Brain microvascular endothelial cell (primary cell): ENCODE data around the gene AXIN1.
"Not testable (repeated sequence)": the region's sequence is repeated elsewhere in the genome, so short reads cannot be mapped to it uniquely, and the experiment has no call there.

ENCODE experiments used
- DNase-seq: peaks from one replicate; pipeline ENCODE4 v3.0.0-alpha.2; 2020
- H3K27ac ChIP-seq: fragments of 250-450 bp; sonication (Bioruptor Pico); 2 replicates; pipeline ENCODE4 v1.5.1; 2020; ENCODE audit warnings: mild to moderate bottlenecking, moderate library complexity
- H3K27me3 ChIP-seq: fragments of 250-450 bp; sonication (Bioruptor Pico); replicated peaks from 2 replicates; pipeline ENCODE4 v1.5.1; 2020; ENCODE audit warnings: mild to moderate bottlenecking
- H3K36me3 ChIP-seq: fragments of 250-450 bp; sonication (Bioruptor Pico); replicated peaks from 2 replicates; pipeline ENCODE4 v1.5.1; 2020; ENCODE audit warnings: mild to moderate bottlenecking
- H3K4me3 ChIP-seq: 2 replicates; pipeline ENCODE4 v1.5.1; 2011; ENCODE audit warnings: low read depth, mild to moderate bottlenecking, control low read depth, low read length, moderate library complexity
- in situ Hi-C: cut with HindIII; loops from 2 replicates; pipeline ENCODE4 v1.10.0; 2017; ENCODE audit warnings: low sequenced_read_pairs, low pct_ligation_motif_present
- TF ChIP-seq, protein P1 (sequence below): IDR thresholded peaks from 2 replicates; pipeline ENCODE4 v1.5.1; 2011; ENCODE audit warnings: low read depth, mild to moderate bottlenecking, moderate library complexity, low read length, control low read depth, inconsistent platforms; ENCODE audit errors: missing control alignments

The AXIN1 gene

GRCh38 chr16:392450-393030 lies 40.0 kb upstream of the AXIN1 start:
- no peaks in the 10 kb centered on the region for H3K27me3 ChIP-seq
- DNase-seq, result no peak
- no peak overlapping the region for H3K27ac ChIP-seq
- TF ChIP-seq, protein P1, sequence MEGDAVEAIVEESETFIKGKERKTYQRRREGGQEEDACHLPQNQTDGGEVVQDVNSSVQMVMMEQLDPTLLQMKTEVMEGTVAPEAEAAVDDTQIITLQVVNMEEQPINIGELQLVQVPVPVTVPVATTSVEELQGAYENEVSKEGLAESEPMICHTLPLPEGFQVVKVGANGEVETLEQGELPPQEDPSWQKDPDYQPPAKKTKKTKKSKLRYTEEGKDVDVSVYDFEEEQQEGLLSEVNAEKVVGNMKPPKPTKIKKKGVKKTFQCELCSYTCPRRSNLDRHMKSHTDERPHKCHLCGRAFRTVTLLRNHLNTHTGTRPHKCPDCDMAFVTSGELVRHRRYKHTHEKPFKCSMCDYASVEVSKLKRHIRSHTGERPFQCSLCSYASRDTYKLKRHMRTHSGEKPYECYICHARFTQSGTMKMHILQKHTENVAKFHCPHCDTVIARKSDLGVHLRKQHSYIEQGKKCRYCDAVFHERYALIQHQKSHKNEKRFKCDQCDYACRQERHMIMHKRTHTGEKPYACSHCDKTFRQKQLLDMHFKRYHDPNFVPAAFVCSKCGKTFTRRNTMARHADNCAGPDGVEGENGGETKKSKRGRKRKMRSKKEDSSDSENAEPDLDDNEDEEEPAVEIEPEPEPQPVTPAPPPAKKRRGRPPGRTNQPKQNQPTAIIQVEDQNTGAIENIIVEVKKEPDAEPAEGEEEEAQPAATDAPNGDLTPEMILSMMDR, result peak; percentile 12
- in situ Hi-C loops, result no loop called here
- no peaks in the 10 kb centered on the region for H3K36me3 ChIP-seq
- no peak overlapping the region for H3K4me3 ChIP-seq

DNA sequence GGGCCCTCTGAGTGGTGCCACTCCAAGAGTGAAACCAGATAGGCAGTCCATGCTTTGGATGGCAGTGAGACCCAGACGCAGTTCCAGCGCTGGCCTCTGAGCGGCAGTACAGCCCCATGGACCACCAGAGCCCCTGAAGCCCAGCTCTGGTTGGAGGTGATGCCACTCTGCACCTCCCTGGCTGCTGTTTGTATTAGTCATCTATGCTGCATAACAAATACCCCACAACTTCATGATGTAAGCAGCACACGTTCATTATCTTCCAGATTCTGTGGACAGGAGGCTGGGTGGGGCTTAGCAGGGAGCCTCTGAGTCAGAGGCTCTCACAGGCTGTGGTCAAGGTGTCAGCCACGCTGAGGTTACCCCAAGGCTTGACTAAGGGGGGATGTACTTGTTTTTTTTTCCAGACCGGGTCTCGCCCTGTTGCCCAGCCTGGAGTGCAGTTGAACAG lies 39.4 kb upstream of the AXIN1 start:
- Histone ChIP-seq H3K27me3 (no peaks in the 10 kb centered on the region), H3K27ac (no peak overlapping the region), H3K4me3 (no peak overlapping the region), H3K36me3 (no peaks in the 10 kb centered on the region)
- in situ Hi-C loops, result no loop called here
- TF ChIP-seq, protein P1, result peak; percentile 98
- peak; percentile 73 for DNase-seq

DNA sequence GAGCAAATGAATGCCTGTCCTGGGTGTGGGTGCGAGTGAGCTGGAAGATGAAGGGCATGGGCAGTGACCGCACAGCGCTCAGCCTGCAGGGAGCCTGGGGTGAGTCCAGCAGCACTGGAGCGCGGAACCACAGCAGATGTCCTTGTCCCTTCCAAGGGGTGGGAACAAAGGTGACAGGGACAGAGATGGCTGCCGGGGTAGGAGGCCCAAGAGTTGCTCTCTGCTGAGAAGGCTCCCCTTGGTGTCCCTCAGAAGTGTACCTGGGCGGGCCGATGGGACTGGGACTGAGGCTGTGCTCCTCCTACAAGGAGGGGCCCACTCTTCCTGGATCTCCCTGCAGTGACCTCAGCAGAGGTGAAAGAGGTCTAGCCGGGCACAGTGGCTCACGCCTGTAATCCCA lies 36.8 kb upstream of the AXIN1 start:
- TF ChIP-seq, protein P1, result no peak
- in situ Hi-C loops, result no loop called here
- DNase-seq, result no peak

DNA sequence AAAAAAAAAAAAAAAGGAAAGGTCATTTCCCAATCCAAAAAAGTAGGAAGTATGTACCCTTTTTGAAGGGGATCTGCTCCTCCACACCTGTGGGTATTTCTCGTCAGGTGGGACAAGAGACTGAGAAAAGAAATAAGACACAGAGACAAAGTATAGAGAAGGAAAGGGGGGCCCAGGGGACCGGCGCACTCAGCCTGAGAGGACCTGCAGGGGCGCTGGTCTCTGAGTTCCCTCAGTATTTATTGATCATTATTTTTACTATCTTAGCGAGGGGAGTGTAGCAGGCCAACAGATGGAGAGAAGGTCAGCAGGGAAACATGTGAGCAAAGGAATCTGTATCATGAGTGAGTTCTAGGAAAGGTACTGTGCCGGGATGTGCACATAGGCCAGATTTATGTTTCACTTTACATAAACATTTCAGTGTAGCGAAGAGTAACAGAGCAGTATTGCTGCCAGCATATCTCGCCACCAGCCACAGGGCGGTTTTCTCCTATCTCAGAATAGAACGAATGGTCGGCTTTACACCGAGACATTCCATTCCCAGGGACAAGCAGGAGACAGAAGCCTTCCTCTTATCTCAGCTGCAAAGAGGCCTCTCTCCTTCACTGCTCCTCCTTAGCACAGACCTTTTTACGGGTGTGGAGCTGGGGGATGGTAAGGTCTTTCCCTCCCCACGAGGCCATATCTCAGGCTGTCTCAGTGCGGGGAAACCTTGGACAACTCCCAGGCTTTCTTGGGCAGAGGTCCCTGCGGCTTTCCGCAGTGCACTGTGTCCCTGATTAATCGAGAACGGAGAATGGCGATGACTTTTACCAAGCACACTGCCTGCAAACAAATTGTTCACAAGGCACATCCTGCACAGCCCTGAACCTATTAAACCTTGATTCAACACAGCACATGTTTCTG lies 35.5 kb upstream of the AXIN1 start:
- H3K4me3 ChIP-seq, H3K36me3 ChIP-seq, H3K27me3 ChIP-seq, in situ Hi-C loops, H3K27ac ChIP-seq: not testable (repeated sequence)
- peak; percentile 37 for DNase-seq

More for the DNA sequence above, 36.8 kb upstream of the AXIN1 start:
- H3K4me3 ChIP-seq, result no peak overlapping the region
- no peaks in the 10 kb centered on the region for H3K27me3 ChIP-seq
- no peak overlapping the region for H3K27ac ChIP-seq
- no peaks in the 10 kb centered on the region for H3K36me3 ChIP-seq

- DNase-seq, result no peak
- Histone ChIP-seq H3K36me3 (no peaks in the 10 kb centered on the region), H3K27ac (no peak overlapping the region), H3K27me3 (no peaks in the 10 kb centered on the region), H3K4me3 (peak overlapping the region; percentile 22)
- TF ChIP-seq, protein P1, result no peak
- in situ Hi-C loops, result no loop called here
Observed at GRCh38 chr16:386641-387156, 34.2 kb upstream of the AXIN1 start.

DNA sequence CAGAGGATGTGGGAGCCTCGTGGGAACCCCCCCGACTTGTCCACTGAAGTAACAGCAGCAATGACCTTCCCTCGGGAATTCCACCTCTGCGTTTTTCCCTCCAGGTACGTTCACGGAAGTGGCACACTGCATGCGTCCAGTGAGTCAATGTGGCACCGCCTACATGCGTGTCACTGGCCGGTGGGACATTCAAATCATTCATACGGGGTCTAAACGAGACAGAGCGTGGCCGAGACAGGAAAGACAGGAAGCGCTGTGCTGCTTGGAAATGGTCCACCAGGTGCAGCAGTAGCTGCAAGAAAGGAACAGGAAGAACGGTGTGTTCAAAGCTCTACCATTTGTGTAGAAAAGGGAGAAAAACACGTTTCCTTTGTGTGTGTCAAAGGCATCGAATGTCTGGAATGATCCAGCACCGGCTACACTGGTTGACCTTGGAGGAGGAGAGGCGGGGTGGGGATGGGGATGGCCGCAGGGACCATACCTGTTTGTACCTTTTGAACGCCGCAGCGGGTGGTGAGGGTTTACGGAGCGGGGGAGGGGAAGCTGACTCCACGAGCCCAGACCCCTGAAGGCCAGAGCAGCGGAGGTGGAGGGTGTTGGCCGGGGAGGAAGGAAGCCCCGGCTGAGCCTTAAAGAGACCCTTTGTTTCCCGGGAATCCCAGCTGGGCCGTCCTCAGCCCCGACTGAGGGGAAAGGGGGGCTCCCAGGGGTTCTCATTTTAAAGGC lies 31.0 kb upstream of the AXIN1 start:
- no peak for DNase-seq
- TF ChIP-seq, protein P1, result no peak
- in situ Hi-C loops, result no loop called here
- Histone ChIP-seq H3K36me3 (no peaks in the 10 kb centered on the region), H3K27me3 (no peaks in the 10 kb centered on the region), H3K27ac (no peak overlapping the region), H3K4me3 (no peak overlapping the region)
